ENCODE data around the gene WNT7B. TPM values are rescaled to one million over a fixed set of nuclear protein-coding genes. Genes with fewer than 3 reads are reported as not detected.
A peak's percentile ranks its signal among the peaks of the same experiment; 100 is the strongest.

The WNT7B gene
- total and polyA plus RNA-seq, 2 of the 8 experiments (the other 6 are each of a cell fraction or from before 2014, with no cell fraction given): 0.14 to 0.24 TPM

DNA sequence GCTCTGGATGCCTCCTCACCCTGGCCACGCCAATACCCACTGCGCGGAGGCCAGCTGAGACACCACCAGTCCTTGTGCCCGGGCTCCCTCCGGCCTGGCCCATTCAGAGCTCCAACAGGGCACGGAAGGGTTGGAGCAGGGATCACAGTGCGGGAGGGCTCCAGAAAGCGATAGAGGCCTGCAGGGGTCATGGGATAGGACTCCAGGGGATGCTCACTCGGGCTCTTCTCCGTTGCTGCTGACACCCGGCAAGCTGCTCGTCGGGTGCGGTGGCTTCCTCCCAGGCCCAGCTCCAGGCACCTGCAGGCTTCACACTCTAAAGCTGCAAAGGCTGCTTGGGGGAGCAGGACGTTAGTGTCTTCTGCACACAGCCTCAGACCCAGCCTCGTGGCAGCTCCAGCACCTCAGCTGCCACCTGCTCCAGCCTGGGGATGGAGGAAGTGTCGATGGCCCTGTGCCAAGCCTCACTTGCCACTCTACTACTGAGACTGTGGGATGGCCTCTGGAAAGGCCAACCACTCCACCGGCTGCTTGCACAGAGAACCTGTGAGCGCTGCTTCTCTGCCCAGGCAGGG, 10.6 kb downstream of the WNT7B start:
- Histone ChIP-seq H2AFZ (ENCODE audit: low read length) (no peak overlapping the region), H3K27me3 (replicated peaks in 1 of 4; ENCODE audit: control insufficient read depth in 3 of 4, extremely low read depth in 1 of 4, insufficient read depth in 3 of 4, low read length in 3 of 4) (peaks cover 14 to 52% (median 42%) of the 10 kb centered on the region in 4 experiments), H3K23me2 (ENCODE audit: low read depth, low read length) (peaks cover 1% of the 10 kb centered on the region; the same call in 1 of the 2 replicates), H4K91ac (replicated peaks; ENCODE audit: insufficient read length, low read length) (peak overlapping the region; percentile 7), H3K79me2 (ENCODE audit: control insufficient read depth in 1 of 2, insufficient read depth in 2 of 2, low read length in 2 of 2) (no peaks in the 10 kb centered on the region), H3K79me1 (ENCODE audit: low read depth, low read length) (no peaks in the 10 kb centered on the region), H2BK12ac (ENCODE audit: low read depth, low read length) (no peak overlapping the region; the same call in 1 of the 2 replicates), H4K8ac (ENCODE audit: extremely low read depth, insufficient read depth, low read length) (no peak overlapping the region; the same call in 1 of the 2 replicates), H2BK120ac (replicated peaks; ENCODE audit: low read depth, low read length) (no peak overlapping the region), H3K9me3 (ENCODE audit: insufficient read depth in 2 of 2, low read depth in 1 of 2, low read length in 1 of 2) (no peaks in the 10 kb centered on the region; a peak in 1 of 4 replicates), H2BK15ac (ENCODE audit: low read length) (peak overlapping the region; percentile 81), H3K4ac (replicated peaks; ENCODE audit: insufficient read length, low read depth, low read length) (no peak overlapping the region), H4K20me1 (replicated peaks in 1 of 2; ENCODE audit: control insufficient read depth in 1 of 2, insufficient read depth in 2 of 2, low read length in 2 of 2) (peaks cover 0 to 5% of the 10 kb centered on the region in 2 experiments), H3K18ac (ENCODE audit: extremely low read depth, low read length) (no peak overlapping the region; the same call in 1 of the 2 replicates), H3K4me2 (ENCODE audit: insufficient read depth in 1 of 2, low read depth in 2 of 2, low read length in 2 of 2) (peak overlapping the region; percentile 13 to 26; a peak in 3 of 4 replicates), H3K36me3 (ENCODE audit: control insufficient read depth in 2 of 4, insufficient read depth in 4 of 4, low read length in 3 of 4) (peaks cover 0 to 2% (median 0%) of the 10 kb centered on the region in 4 experiments; a peak in 1 of 8 replicates), H2BK20ac (ENCODE audit: low read length) (peak overlapping the region; percentile 55), H3K4me3 (ENCODE audit: extremely low read depth in 1 of 4, insufficient read depth in 2 of 4, low read depth in 3 of 4, low read length in 4 of 4) (no peak overlapping the region), H3K23ac (ENCODE audit: insufficient read length) (no peak overlapping the region), H2AK5ac (ENCODE audit: low read depth, low read length) (peak overlapping the region; percentile 32; the same call in 1 of the 2 replicates), H3K4me1 (replicated peaks in 1 of 4; ENCODE audit: control insufficient read depth in 3 of 4, insufficient read depth in 4 of 4, low read length in 3 of 4) (peaks cover 0 to 45% (median 31%) of the 10 kb centered on the region in 4 experiments; a peak in 6 of 7 replicates), H3K56ac (replicated peaks; ENCODE audit: insufficient read length, low read depth, low read length) (no peak overlapping the region), H3K9ac (replicated peaks in 1 of 4; ENCODE audit: extremely low read depth in 1 of 4, low read depth in 3 of 4, low read length in 3 of 4) (no peak overlapping the region), H3K14ac (ENCODE audit: insufficient read length) (no peak overlapping the region), H3K27ac (ENCODE audit: low read depth, low read length) (no peak overlapping the region), H4K5ac (ENCODE audit: insufficient read length, low read depth, low read length) (no peak overlapping the region), H2BK5ac (ENCODE audit: low read depth, low read length) (no peak overlapping the region)
- WGBS, 2 experiments (ENCODE audit: extremely low coverage in 1 of 2, insufficient coverage in 1 of 2, insufficient read length in 1 of 2, insufficient replicate concordance in 2 of 2, low coverage in 1 of 2, low lambda C conversion rate in 2 of 2, missing lambda C conversion rate in 1 of 2): 79% methylated on average over 19 of the region's 19 CpGs; no CpG with 5 or more reads in 1 of the 2 experiments
- FAIRE-seq: no peak
- POLR2A ChIA-PET (ENCODE audit: partially characterized antibody): interaction anchor here (1.5 kb wide), 1 partner anchor 8 kb away, joined by 3 read pairs; no protein-coding TSS in a partner anchor
- CTCF ChIA-PET (ENCODE audit: partially characterized antibody): interaction anchor here (0.6 to 3.8 kb wide), 8 partner anchors 8 to 134 kb away, joined by 3 to 14 read pairs (median 4); no protein-coding TSS in a partner anchor
- TF ChIP-seq, protein P1, sequence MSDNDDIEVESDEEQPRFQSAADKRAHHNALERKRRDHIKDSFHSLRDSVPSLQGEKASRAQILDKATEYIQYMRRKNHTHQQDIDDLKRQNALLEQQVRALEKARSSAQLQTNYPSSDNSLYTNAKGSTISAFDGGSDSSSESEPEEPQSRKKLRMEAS (IDR thresholded peaks at IDR 0.05): peak; percentile 59; the same call in 1 of the 2 replicates
- TF ChIP-seq FOSL1 (IDR thresholded peaks at IDR 0.05; ENCODE audit: insufficient read depth, low read depth, low read length): no peak
- TF ChIP-seq GTF2F1 (IDR thresholded peaks at IDR 0.05; ENCODE audit: borderline replicate concordance, low read depth, low read length): no peak
- TF ChIP-seq, protein P2, sequence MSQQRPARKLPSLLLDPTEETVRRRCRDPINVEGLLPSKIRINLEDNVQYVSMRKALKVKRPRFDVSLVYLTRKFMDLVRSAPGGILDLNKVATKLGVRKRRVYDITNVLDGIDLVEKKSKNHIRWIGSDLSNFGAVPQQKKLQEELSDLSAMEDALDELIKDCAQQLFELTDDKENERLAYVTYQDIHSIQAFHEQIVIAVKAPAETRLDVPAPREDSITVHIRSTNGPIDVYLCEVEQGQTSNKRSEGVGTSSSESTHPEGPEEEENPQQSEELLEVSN (IDR thresholded peaks at IDR 0.05): peak; percentile 62
- TF ChIP-seq KDM5A (IDR thresholded peaks at IDR 0.05; ENCODE audit: low read length): no peak
- no peak for TF ChIP-seq POLR2AphosphoS5 (IDR thresholded peaks at IDR 0.05; ENCODE audit: low read depth, low read length)
- DNase-seq (ENCODE audit: low read depth in 1 of 2, low spot score in 2 of 2): no peak
